GM18519 (cell line): ENCODE measurements around the gene SRP9.
"Not testable (repeated sequence)": the region's sequence is repeated elsewhere in the genome, so short reads cannot be mapped to it uniquely, and the experiment has no call there.

ENCODE experiments used
- ATAC-seq: cut with Tn5 transposase; IDR thresholded peaks from one replicate; pipeline ENCODE4 v1.9.1; 2021; ENCODE audit warnings: mild to moderate bottlenecking, moderate library complexity; ENCODE audit not compliant: unreplicated experiment, low FRiP score

SRP9 gene

GRCh38 chr1:225772848-225773247, 4.8 kb upstream of the SRP9 start:
- ATAC-seq, result no peak

GRCh38 chr1:225774281-225775147, 3.1 kb upstream of the SRP9 start:
- ATAC-seq, result no peak

- no peak for ATAC-seq
These were observed 1.3 kb upstream of the SRP9 start for GRCh38 chr1:225776294-225776693.

GRCh38 chr1:225777058-225777582, 506 bp upstream of the SRP9 start:
- ATAC-seq, result no peak

- ATAC-seq, result no peak
These were observed 677 bp downstream of the SRP9 start for GRCh38 chr1:225778337-225778669.

DNA sequence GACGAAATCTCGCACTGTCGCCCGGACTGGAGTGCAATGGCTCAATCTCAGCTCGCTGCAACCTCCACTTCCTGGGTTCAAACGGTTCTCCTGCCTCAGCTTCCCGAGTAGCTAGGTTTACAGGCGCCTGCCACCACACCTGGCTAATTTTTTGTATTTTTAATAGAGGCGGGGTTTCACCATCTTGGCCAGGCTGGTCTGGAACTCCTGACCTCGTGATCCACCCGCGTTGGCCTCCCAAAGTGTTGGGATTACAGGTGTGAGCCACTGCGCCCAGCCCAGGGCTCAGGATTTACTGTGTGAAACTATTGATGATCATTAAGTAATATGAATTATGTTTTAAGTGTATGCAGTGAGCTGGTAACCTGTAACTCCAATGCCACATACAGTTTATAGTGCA, 1.5 kb downstream of the SRP9 start:
- not testable (repeated sequence) for ATAC-seq

DNA sequence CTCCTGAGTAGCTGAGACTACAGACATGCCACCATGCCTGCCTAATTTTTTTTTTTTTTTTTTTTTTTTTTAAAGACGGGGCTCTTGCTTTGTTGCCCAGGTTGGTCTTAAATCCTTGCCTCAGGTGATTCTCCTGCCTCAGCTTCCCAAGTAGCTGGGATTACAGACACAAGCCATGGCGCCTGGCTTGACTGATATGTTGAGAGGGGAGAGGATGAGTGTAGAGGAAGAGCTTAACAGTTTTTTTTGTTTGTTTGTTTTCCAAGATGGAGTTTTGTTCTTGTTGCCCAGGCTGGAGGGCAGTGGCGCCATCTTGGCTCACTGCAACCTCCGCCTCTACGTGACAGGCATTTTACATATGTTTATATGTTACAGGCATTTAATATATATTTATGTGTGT, 2.5 kb downstream of the SRP9 start:
- ATAC-seq, result no peak

- ATAC-seq, result no peak
These were observed 3.0 kb downstream of the SRP9 start for GRCh38 chr1:225780630-225781029.

GRCh38 chr1:225789142-225789541, 11.5 kb downstream of the SRP9 start:
- not testable (repeated sequence) for ATAC-seq

DNA sequence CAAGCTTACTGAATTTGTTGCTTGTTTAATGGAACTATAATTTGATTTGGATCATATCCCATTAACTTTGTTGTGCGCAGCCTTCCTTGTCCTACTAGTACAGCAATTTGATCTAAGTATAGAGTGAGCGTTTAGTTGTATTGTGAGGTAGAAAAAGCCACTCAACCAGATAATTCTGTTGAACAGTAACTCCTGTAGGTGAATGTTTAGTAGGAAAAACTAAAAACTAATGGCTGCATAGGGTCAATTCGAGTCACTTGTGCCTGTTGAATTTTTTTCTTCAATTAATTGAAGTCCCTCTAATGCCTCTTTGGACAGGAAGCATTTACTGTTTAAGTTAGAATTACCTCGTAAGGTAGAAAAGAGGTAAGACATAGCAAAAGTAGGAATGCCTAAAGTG, 17.3 kb downstream of the SRP9 start:
- no peak for ATAC-seq

DNA sequence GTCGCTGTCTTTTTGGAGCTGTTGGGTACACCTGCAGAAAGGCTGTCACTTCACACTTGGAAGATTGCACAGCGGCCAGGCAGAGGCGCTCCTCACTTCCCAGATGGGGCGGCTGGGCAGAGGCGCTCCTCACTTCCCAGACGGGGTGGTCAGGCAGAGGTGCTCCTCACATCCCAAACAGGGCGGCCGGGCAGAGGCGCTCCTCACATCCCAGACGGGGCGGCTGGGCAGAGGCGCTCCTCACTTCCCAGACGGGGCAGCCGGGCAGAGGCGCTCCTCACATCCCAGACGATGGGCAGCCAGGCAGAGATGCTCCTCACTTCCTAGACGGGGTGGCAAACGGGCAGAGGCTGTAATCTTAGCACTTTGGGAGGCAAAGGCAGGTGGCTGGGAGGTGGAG, 18.5 kb downstream of the SRP9 start:
- ATAC-seq, result not testable (repeated sequence)

- not testable (repeated sequence) for ATAC-seq
These were observed 23.5 kb downstream of the SRP9 start for GRCh38 chr1:225801146-225801545.

- ATAC-seq, result no peak
These were observed 28.6 kb downstream of the SRP9 start for GRCh38 chr1:225806249-225806648.

- ATAC-seq, result not testable (repeated sequence)
These were observed 29.1 kb downstream of the SRP9 start for GRCh38 chr1:225806736-225807135.

- no peak for ATAC-seq
These were observed 30.5 kb downstream of the SRP9 start for GRCh38 chr1:225808136-225808535.

DNA sequence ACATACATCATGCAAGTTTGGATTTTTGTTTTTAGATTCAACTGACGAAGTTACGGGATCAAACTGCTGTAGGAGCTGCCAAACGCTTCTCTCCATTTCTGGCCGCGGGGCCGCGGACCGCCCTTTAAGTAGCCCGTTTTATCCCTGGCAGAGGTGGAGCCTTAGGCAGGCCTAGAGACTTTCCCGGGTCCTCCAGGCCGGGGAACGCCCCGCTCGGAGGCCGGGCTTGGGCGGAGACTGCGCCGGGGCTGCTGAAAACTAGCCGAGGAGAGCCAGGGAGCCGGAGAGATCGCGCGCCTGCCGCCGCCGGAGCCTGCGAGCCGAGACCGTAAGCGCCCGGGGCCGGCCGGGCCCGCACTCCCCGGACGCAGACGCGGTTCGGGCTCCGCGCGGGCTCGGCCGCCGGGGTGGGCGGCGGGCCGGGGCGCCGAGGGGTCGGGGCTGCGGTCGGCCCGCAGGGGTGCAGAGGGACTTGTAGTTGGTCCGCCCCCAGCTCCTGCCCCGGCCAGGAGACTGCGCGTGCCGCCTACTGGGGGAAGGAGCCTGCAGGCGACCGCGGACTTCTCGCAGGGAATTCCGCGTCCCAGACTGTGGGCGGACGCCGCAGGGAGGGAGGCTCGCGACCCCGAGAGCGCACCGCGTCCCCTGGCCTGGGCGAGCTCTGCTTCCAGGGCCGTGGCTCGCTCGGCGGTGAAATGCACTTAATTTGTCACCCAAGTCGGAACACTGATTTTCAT, 32.4 kb downstream of the SRP9 start, which contains the start of gene EPHX1:
Gene EPHX1, plus strand, starts transcription at position 283 of the 737 bp plus-strand sequence. CDS start 18,606 bp downstream, outside the sequence.
- ATAC-seq, result peak; percentile 92

- ATAC-seq, result not testable (repeated sequence)
These were observed 33.2 kb downstream of the SRP9 start for GRCh38 chr1:225810579-225811538.

GRCh38 chr1:225811622-225812487, 34.2 kb downstream of the SRP9 start:
- ATAC-seq, result no peak

DNA sequence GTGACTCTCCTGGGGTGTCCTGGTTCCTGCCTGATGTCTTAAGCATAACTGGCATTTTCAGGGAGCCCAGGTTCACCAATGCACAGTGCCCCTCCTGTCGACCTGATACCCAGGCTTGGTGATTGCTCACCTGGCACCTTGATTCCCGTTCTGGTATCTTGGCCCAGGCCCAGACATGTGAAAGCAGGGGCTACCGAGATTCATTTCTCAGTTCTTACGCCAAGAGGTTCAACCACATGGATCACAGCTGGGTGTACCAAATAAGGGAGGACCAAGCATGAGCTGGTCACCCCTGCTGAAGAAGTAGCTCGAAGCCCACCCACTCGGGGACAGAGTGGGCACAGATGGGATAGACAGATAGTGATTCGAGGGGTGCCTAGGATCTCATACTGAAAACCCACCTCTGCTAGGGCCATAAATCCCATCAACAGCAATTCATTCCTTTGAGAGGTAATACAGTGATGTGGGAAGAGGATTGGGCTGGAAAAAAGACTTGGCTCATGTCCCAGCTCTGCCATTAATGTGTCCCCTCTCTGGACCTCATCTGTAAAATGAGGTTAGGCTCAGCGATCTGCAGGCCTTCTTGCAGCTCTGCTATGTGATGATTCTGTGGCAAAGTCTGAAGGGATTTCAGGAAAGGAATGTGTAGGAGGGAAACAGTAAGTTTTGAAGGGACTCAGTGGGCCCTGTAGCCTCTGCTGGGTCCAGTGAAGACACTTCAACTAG, 35.0 kb downstream of the SRP9 start:
- no peak for ATAC-seq
